HepG2 (cell line): ENCODE measurements around the gene PHF23. TPM values are rescaled to one million over a fixed set of nuclear protein-coding genes. Genes with fewer than 3 reads are reported as not detected.

Source experiments
- ATAC-seq: fragments of 200-7000 bp; cut with Tn5 transposase; 3 replicates; pipeline ENCODE4 v1.9.1; 2020; ENCODE audit warnings: mild to moderate bottlenecking, moderate library complexity
- BruUV-seq: library from RNA; stranded (reverse); fragments of 400-500 nt; replicated peaks from 2 replicates; lab custom pipeline; 2021; lab: Mats Ljungman, UMichigan
- CTCF ChIA-PET: fragments of 300-600 bp; formaldehyde crosslinking; extraction: SDS; loops from one replicate; lab custom pipeline; 2021; ENCODE audit warnings: low total read pairs, inconsistent platforms, low intra/inter-chr PET ratio; lab: Yijun Ruan, JAX
- POLR2A ChIA-PET: fragments of 350-600 bp; sonication (Branson Sonifier 250); formaldehyde crosslinking; loops from one replicate; lab custom pipeline; 2020; ENCODE audit warnings: antibody characterized with exemption, inconsistent platforms; lab: Yijun Ruan, JAX
- DNase-seq: peaks from one replicate; pipeline ENCODE4 v3.0.0-alpha.2; 2015; ENCODE audit warnings: low spot score
- FAIRE-seq: peaks from 3 replicates; lab custom pipeline; 2011; peaks lifted over from hg19 to GRCh38; lab: Jason Lieb, UNC
- H2AFZ ChIP-seq: one replicate; pipeline ENCODE4 v1.6.1; 2011; ENCODE audit warnings: low read length, inconsistent platforms
- H3K27ac ChIP-seq: fragments of 300-600 bp; 3 replicates; pipeline ENCODE4 v1.8.0; 2011; ENCODE audit warnings: mixed run types, mild to moderate bottlenecking, mixed read lengths, low read length, inconsistent platforms; ENCODE audit not compliant: insufficient read depth; ENCODE audit errors: extremely low read length
- H3K27me3 ChIP-seq, 2 experiments: fragments of 200-600 bp in 1 of 2; 2 replicates in 1 of 2; 3 replicates in 1 of 2; pipeline versions ENCODE4 v1.6.0 to v1.8.0; 2011; ENCODE audit warnings: low read length in 2 of 2, mild to moderate bottlenecking in 2 of 2, moderate library complexity in 2 of 2, inconsistent platforms in 1 of 2; ENCODE audit not compliant: insufficient read depth in 2 of 2, control insufficient read depth in 1 of 2
- H3K36me3 ChIP-seq, 2 experiments: fragments of 200-600 bp in 1 of 2; replicated peaks in 1 of 2; 2 replicates in 1 of 2; 3 replicates in 1 of 2; pipeline versions ENCODE4 v1.5.1 to v1.8.0; 2011; ENCODE audit warnings: low read length in 2 of 2, inconsistent platforms in 1 of 2; ENCODE audit not compliant: insufficient read depth in 2 of 2, control insufficient read depth in 1 of 2
- H3K4me1 ChIP-seq: 2 replicates; pipeline ENCODE4 v1.5.1; 2012; ENCODE audit warnings: low read length, inconsistent platforms; ENCODE audit not compliant: insufficient read depth
- H3K4me2 ChIP-seq: 2 replicates; pipeline ENCODE4 v1.6.0; 2011; ENCODE audit warnings: low read depth, low read length, inconsistent platforms
- H3K4me3 ChIP-seq, 3 experiments: fragments of 200-600 bp in 1 of 3; sonication (generic), shearing (Covaris generic) in 1 of 3; replicated peaks in 1 of 3; 2 replicates each; pipeline ENCODE4 v1.5.1; 2011 to 2016; ENCODE audit warnings: low read length in 3 of 3, inconsistent platforms in 2 of 3, low read depth in 2 of 3, mild to moderate bottlenecking in 2 of 3, control low read depth in 1 of 3, mixed read lengths in 1 of 3; ENCODE audit not compliant: insufficient read depth in 1 of 3
- H3K79me2 ChIP-seq: one replicate; pipeline ENCODE4 v1.6.1; 2011; ENCODE audit warnings: low read length, inconsistent platforms; ENCODE audit not compliant: insufficient read depth
- H3K9ac ChIP-seq: 2 replicates; pipeline ENCODE4 v1.6.0; 2011; ENCODE audit warnings: mild to moderate bottlenecking, low read depth, low read length, inconsistent platforms; ENCODE audit not compliant: insufficient read depth
- H3K9me3 ChIP-seq: 2 replicates; pipeline ENCODE4 v1.5.1; 2012; ENCODE audit warnings: mild to moderate bottlenecking, low read length
- H4K20me1 ChIP-seq: 2 replicates; pipeline ENCODE4 v1.6.0; 2011; ENCODE audit warnings: inconsistent platforms, mild to moderate bottlenecking, low read length, moderate library complexity; ENCODE audit not compliant: insufficient read depth
- NFE2 ChIP-seq: sonication (generic); formaldehyde crosslinking; IDR thresholded peaks from 2 replicates; pipeline ENCODE4 v1.4.0; 2020; ENCODE audit warnings: missing genetic modification reagents
- NR0B2 ChIP-seq: sonication (generic); formaldehyde crosslinking; IDR thresholded peaks from 2 replicates; pipeline ENCODE4 v1.4.0; 2020; ENCODE audit warnings: mild to moderate bottlenecking, missing genetic modification reagents
- PCBP2 ChIP-seq: fragments of 200-400 bp; formaldehyde crosslinking; optimal IDR thresholded peaks from 2 replicates; pipeline ENCODE3; 2018; ENCODE audit warnings: low read length, low read depth; ENCODE audit not compliant: poor library complexity, severe bottlenecking
- PHF5A ChIP-seq: IDR thresholded peaks from one replicate; pipeline ENCODE4 v1.6.1; 2018; ENCODE audit warnings: low read depth, missing genetic modification reagents; ENCODE audit not compliant: unreplicated experiment
- RXRA ChIP-seq: sonication (generic); formaldehyde crosslinking; IDR thresholded peaks from 2 replicates; pipeline ENCODE4 v1.5.1; 2020; ENCODE audit warnings: missing genetic modification reagents
- THAP7 ChIP-seq: sonication (generic); formaldehyde crosslinking; IDR thresholded peaks from 2 replicates; pipeline ENCODE4 v1.8.1; 2023; ENCODE audit warnings: mild to moderate bottlenecking, missing genetic modification reagents
- TOPORS ChIP-seq: sonication (generic); formaldehyde crosslinking; IDR thresholded peaks from 2 replicates; pipeline ENCODE4 v1.8.0; 2023; ENCODE audit warnings: mild to moderate bottlenecking, missing genetic modification reagents
- ZBTB26 ChIP-seq: IDR thresholded peaks from 2 replicates; pipeline ENCODE4 v1.6.1; 2016; ENCODE audit warnings: missing compliant biosample characterization, missing genetic modification reagents, borderline replicate concordance
- ZMYM3 ChIP-seq: sonication (generic); formaldehyde crosslinking; IDR thresholded peaks from 2 replicates; pipeline ENCODE4 v1.5.1; 2020; ENCODE audit warnings: mild to moderate bottlenecking, missing genetic modification reagents
- ZNF337 ChIP-seq: sonication (generic); formaldehyde crosslinking; IDR thresholded peaks from 2 replicates; pipeline ENCODE4 v1.5.1; 2020; ENCODE audit warnings: missing genetic modification reagents, low read depth, mild to moderate bottlenecking, borderline replicate concordance
- ZNF34 ChIP-seq: sonication (generic); formaldehyde crosslinking; IDR thresholded peaks from 2 replicates; pipeline ENCODE4 v1.4.0; 2020; ENCODE audit warnings: mild to moderate bottlenecking, missing genetic modification reagents, borderline replicate concordance
- ZNF414 ChIP-seq: sonication (generic); formaldehyde crosslinking; IDR thresholded peaks from 2 replicates; pipeline ENCODE4 v1.5.0; 2020; ENCODE audit warnings: missing genetic modification reagents
- ZNF770 ChIP-seq: sonication (generic); formaldehyde crosslinking; IDR thresholded peaks from 2 replicates; pipeline ENCODE4 v1.5.0; 2020; ENCODE audit warnings: mild to moderate bottlenecking, missing genetic modification reagents
- ZNF776 ChIP-seq: sonication (generic); formaldehyde crosslinking; IDR thresholded peaks from 2 replicates; pipeline ENCODE4 v1.4.0; 2020; ENCODE audit warnings: mild to moderate bottlenecking, missing genetic modification reagents
- WGBS: methylation state at CpG from one replicate; pipeline ENCODE4 v1.1.6; 2017; ENCODE audit warnings: low lambda C conversion rate; 5-methylcytosine and 5-hydroxymethylcytosine counted together
- in situ Hi-C: cut with HindIII; loops from 2 replicates; pipeline ENCODE4 v1.10.0; 2017; ENCODE audit warnings: low pct_unique_long_range_greater_than_20kb; ENCODE audit not compliant: extremely low pct_ligation_motif_present
- intact Hi-C: fragments of 100-400 bp; cut with micrococcal nuclease; formaldehyde crosslinking; loops from one replicate; pipeline ENCODE4 v1.10.0; 2022; ENCODE audit not compliant: unreplicated experiment
- polyA plus RNA-seq, 8 experiments: library from polyadenylated mRNA; depleted of rRNA in 3 of 8; stranded (reverse) in 7 of 8; unstranded in 1 of 8; fragments of >200 nt; fragmentation: Illumina TruSeq in 4 of 8; extraction: Trizol in 4 of 8; gene quantifications; 2 replicates each; pipeline versions ENCODE4 v1.2.1 to v1.2.3, GENCODE V29; 2011 to 2016; ENCODE audit warnings: low read depth in 4 of 8, missing spikeins in 1 of 8, mixed read lengths in 1 of 8; ENCODE audit not compliant: insufficient read depth in 1 of 8
- total RNA-seq, 5 experiments: library from RNA; depleted of rRNA; stranded (reverse); fragments of >200 nt; fragmentation: Illumina TruSeq; extraction: Trizol; gene quantifications; 2 replicates each; pipeline ENCODE4 v1.2.3, GENCODE V29; 2016; ENCODE audit warnings: low read depth in 1 of 5

PHF23 gene
- total and polyA plus RNA-seq, 2 of the 13 experiments (the other 11 are each of a cell fraction or from before 2014, with no cell fraction given), result 27.6 to 33.2 TPM

- Histone ChIP-seq H4K20me1 (no peaks in the 10 kb centered on the region), H3K4me3 (no peak overlapping the region), H3K4me1 (no peaks in the 10 kb centered on the region), H2AFZ (no peak overlapping the region), H3K9ac (no peak overlapping the region), H3K9me3 (no peaks in the 10 kb centered on the region), H3K79me2 (no peaks in the 10 kb centered on the region), H3K4me2 (no peak overlapping the region), H3K27me3 (peaks cover 0 to 9% of the 10 kb centered on the region in 2 experiments; a peak in 2 of 5 replicates), H3K36me3 (no peaks in the 10 kb centered on the region), H3K27ac (no peak overlapping the region)
- CTCF ChIA-PET, result no interaction called here
- no peak for DNase-seq
- intact Hi-C loops, result no loop called here
- POLR2A ChIA-PET, result no interaction called here
- no peak for FAIRE-seq
- no peak for TF ChIP-seq PHF5A (CRISPR knock-in tag)
- TF ChIP-seq NFE2 (CRISPR knock-in tag), result no peak
- no peak for TF ChIP-seq RXRA (CRISPR knock-in tag)
- TF ChIP-seq TOPORS (CRISPR knock-in tag), result no peak
- no peak for TF ChIP-seq ZNF414 (CRISPR knock-in tag)
- no peak for TF ChIP-seq ZNF770
- no peak for ATAC-seq
- BruUV-seq, result no TSS peak
- 97% methylated on average over 15 of the region's 15 CpGs for WGBS
- in situ Hi-C loops, result no loop called here
Measured at GRCh38 chr17:7204336-7204735, 34.9 kb downstream of the PHF23 start.

- H3K4me1 ChIP-seq, result no peaks in the 10 kb centered on the region
- BruUV-seq, result no TSS peak
- ChIA-PET CTCF (no interaction called here), POLR2A (no interaction called here)
- H3K4me2 ChIP-seq, result no peak overlapping the region
- H3K79me2 ChIP-seq, result no peaks in the 10 kb centered on the region
- WGBS, result 85% methylated on average over 5 of the region's 16 CpGs
- DNase-seq, result no peak
- no peaks in the 10 kb centered on the region for H3K36me3 ChIP-seq
- H4K20me1 ChIP-seq, result no peaks in the 10 kb centered on the region
- in situ Hi-C loops, result no loop called here
- intact Hi-C loops, result no loop called here
- no peak overlapping the region for H3K9ac ChIP-seq
- H3K4me3 ChIP-seq, result no peak overlapping the region
- ATAC-seq, result no peak
- 0 out of 5 replicates have a peak, but pooled peaks cover 0 to 5% of the 10 kb centered on the region in 2 experiments for H3K27me3 ChIP-seq
- no peaks in the 10 kb centered on the region for H3K9me3 ChIP-seq
- no peak overlapping the region for H3K27ac ChIP-seq
- H2AFZ ChIP-seq, result no peak overlapping the region
- no peak for FAIRE-seq
- TF ChIP-seq ZNF776 (CRISPR knock-in tag), result no peak
- no peak for TF ChIP-seq NR0B2 (CRISPR knock-in tag)
- TF ChIP-seq PCBP2, result no peak
- no peak for TF ChIP-seq ZMYM3
- no peak for TF ChIP-seq ZNF34 (CRISPR knock-in tag)
- TF ChIP-seq ZBTB26 (CRISPR knock-in tag), result no peak
- TF ChIP-seq ZNF337 (CRISPR knock-in tag), result no peak
- no peak for TF ChIP-seq THAP7 (CRISPR knock-in tag)
Measured at GRCh38 chr17:7203391-7203790, 35.9 kb downstream of the PHF23 start.
